ENCODE measurements around the gene PIP5K1C. TPM values are rescaled to one million over a fixed set of nuclear protein-coding genes. Genes with fewer than 3 reads are reported as not detected.

Gene PIP5K1C
- total RNA-seq, 2 experiments from 2014 or later: 12.9 to 14.8 TPM

GRCh38 chr19:3707868-3708206, 7.6 kb upstream of the PIP5K1C start:
- peaks cover under 1% of the 10 kb centered on the region for H3K4me1 Mint-ChIP-seq
- DNase-seq: no peak
- H3K27ac Mint-ChIP-seq: no peak overlapping the region
- H3K36me3 Mint-ChIP-seq: no peaks in the 10 kb centered on the region
- no peak overlapping the region for H3K4me3 Mint-ChIP-seq
- H3K9me3 Mint-ChIP-seq: no peaks in the 10 kb centered on the region
- H3K27me3 Mint-ChIP-seq: peaks cover 27% of the 10 kb centered on the region

- Mint-ChIP-seq H3K4me1 (peaks cover 13% of the 10 kb centered on the region), H3K36me3 (no peaks in the 10 kb centered on the region), H3K9me3 (no peaks in the 10 kb centered on the region), H3K27ac (no peak overlapping the region), H3K4me3 (no peak overlapping the region), H3K27me3 (peaks cover 11% of the 10 kb centered on the region)
- DNase-seq: no peak
Measured at GRCh38 chr19:3701200-3701599, 932 bp upstream of the PIP5K1C start.

DNA sequence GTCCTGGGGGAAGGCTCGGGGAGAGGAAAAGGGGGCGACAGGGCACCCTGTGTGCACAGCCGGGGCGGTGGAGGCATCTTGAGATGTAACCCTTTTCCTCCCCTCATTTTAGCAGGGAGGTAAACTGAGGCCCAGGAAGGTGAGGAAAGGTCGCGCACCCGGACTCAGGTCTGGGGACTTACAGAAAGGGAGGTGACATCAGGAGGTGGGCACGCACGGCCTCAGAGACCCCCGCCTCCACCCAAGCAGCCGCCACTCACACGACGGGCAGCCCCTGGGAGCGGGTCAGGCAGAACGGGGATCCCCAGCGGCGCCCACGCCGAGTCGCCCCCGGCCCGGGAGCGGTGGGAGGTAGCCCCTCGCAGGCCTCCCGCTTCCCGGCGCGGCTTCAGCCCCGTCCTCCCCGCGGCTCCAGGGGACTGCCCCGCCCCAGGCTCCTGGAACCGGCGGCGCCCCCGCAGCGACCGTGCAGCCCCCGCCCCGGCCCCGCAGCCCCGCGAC, 477 bp downstream of the PIP5K1C start:
- Mint-ChIP-seq H3K27ac (peak overlapping the region; percentile 58), H3K27me3 (peaks cover 4% of the 10 kb centered on the region), H3K4me3 (peak overlapping the region; percentile 88), H3K4me1 (peaks cover 13% of the 10 kb centered on the region), H3K36me3 (no peaks in the 10 kb centered on the region), H3K9me3 (no peaks in the 10 kb centered on the region)
- DNase-seq: no peak

- H3K4me1 Mint-ChIP-seq: peaks cover 13% of the 10 kb centered on the region
- H3K36me3 Mint-ChIP-seq: no peaks in the 10 kb centered on the region
- peak overlapping the region; percentile 88 for H3K4me3 Mint-ChIP-seq
- peak; percentile 34 for DNase-seq
- peak overlapping the region; percentile 58 for H3K27ac Mint-ChIP-seq
- no peaks in the 10 kb centered on the region for H3K27me3 Mint-ChIP-seq
- H3K9me3 Mint-ChIP-seq: no peaks in the 10 kb centered on the region
Measured at GRCh38 chr19:3698974-3699740, 1.1 kb downstream of the PIP5K1C start.

GRCh38 chr19:3698386-3698950, 1.8 kb downstream of the PIP5K1C start:
- peak overlapping the region; percentile 40 for H3K4me3 Mint-ChIP-seq
- no peaks in the 10 kb centered on the region for H3K9me3 Mint-ChIP-seq
- peaks cover 13% of the 10 kb centered on the region for H3K4me1 Mint-ChIP-seq
- no peaks in the 10 kb centered on the region for H3K36me3 Mint-ChIP-seq
- H3K27ac Mint-ChIP-seq: peak overlapping the region; percentile 27
- DNase-seq: no peak
- no peaks in the 10 kb centered on the region for H3K27me3 Mint-ChIP-seq

DNA sequence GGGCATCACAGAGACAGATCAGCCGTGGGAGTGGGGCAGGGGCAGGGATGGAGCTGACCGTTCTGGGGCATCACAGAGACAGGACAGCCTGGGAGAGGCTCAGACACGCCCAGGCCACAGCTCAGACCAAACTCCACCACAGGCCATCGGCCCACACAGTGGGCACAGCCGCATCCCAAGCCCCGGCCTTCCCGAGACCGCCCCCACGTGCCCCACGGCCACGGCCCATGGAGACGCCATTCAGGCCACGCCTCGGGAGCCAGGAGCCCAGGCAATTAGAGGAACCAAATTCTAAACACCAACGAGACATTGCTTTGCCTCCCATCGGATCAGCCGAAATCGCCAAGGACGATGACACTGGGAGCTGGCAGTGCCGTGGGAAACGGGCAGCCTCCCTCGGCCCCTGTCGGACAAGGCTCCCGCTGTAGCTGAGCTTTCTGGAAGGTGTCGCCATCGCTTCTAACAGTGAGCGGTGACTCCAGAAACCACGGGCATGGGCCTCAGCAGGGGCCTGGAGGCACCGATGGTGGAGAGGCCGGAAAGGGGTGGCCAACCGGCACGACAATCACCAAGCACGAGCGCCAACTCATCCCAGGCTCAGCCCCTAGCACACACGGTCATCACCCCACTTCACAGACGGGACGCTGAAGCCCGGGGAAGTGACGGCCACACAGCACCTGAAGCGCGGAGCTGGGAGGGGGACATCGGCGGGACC, 2.4 kb downstream of the PIP5K1C start:
- H3K4me1 Mint-ChIP-seq: peaks cover 15% of the 10 kb centered on the region
- no peaks in the 10 kb centered on the region for H3K27me3 Mint-ChIP-seq
- no peak for DNase-seq
- no peaks in the 10 kb centered on the region for H3K9me3 Mint-ChIP-seq
- peak overlapping the region; percentile 40 for H3K4me3 Mint-ChIP-seq
- H3K36me3 Mint-ChIP-seq: peaks cover 2% of the 10 kb centered on the region
- H3K27ac Mint-ChIP-seq: no peak overlapping the region

DNA sequence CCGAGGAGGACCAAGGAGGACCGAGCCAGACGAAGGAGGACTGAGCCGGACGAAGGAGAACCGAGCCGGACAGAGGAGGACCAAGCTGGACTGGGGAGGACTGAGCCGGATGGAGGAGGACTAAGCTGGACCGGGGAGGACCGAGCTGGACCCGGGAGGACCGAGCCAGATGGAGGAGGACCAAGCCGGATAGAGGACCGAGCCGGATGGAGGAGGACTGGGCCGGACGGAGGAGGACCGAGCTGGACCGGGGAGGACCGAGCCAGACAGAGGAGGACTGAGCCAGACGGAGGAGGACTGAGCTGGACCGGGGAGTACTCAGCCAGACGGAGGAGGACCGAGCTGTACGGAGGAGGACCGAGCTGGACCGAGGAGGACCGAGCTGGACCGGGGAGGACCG, 3.2 kb downstream of the PIP5K1C start:
- Mint-ChIP-seq H3K4me1 (peaks cover 15% of the 10 kb centered on the region), H3K27me3 (no peaks in the 10 kb centered on the region), H3K36me3 (peaks cover 5% of the 10 kb centered on the region), H3K27ac (no peak overlapping the region), H3K9me3 (no peaks in the 10 kb centered on the region), H3K4me3 (no peak overlapping the region)
- DNase-seq: no peak

GRCh38 chr19:3696660-3696995, 3.6 kb downstream of the PIP5K1C start:
- Mint-ChIP-seq H3K4me1 (peaks cover 16% of the 10 kb centered on the region), H3K27me3 (no peaks in the 10 kb centered on the region), H3K36me3 (peaks cover 5% of the 10 kb centered on the region), H3K4me3 (no peak overlapping the region), H3K27ac (no peak overlapping the region), H3K9me3 (peaks cover under 1% of the 10 kb centered on the region)
- no peak for DNase-seq

DNA sequence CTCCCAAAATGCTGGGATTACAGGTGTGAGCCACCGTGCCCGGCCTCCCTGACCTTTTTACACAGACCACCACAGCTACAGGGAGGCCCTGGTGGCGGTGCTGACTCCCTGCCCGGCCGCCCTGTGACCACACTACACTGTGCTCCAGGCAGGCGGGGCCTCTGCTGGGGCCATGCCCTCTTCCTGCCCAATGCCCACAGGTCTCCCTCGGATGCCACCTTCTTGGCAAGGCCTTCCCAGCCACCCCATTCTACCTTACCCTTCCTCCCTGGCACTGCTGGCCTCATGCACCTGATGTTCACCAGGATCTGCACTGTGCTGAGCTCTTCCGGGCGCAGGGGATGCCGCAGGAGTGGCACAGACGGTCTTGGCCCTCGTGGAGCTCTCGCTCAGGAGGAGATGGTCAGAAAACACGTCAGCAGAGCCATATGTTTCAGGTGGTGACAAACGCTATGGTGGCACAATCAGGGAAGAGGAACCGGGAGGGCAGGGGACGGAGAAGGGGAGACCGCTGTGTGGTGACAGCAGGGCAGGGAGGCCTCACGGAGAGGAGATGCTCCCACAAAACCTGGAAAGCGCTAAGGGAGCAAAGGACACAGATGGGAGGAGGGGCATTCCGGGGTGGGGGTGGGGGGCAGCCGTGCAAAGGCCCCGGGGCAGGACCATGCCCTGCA, 4.1 kb downstream of the PIP5K1C start:
- Mint-ChIP-seq H3K4me1 (peaks cover 21% of the 10 kb centered on the region), H3K36me3 (peaks cover 10% of the 10 kb centered on the region), H3K27me3 (no peaks in the 10 kb centered on the region), H3K4me3 (no peak overlapping the region), H3K9me3 (peaks cover 3% of the 10 kb centered on the region), H3K27ac (no peak overlapping the region)
- no peak for DNase-seq

DNA sequence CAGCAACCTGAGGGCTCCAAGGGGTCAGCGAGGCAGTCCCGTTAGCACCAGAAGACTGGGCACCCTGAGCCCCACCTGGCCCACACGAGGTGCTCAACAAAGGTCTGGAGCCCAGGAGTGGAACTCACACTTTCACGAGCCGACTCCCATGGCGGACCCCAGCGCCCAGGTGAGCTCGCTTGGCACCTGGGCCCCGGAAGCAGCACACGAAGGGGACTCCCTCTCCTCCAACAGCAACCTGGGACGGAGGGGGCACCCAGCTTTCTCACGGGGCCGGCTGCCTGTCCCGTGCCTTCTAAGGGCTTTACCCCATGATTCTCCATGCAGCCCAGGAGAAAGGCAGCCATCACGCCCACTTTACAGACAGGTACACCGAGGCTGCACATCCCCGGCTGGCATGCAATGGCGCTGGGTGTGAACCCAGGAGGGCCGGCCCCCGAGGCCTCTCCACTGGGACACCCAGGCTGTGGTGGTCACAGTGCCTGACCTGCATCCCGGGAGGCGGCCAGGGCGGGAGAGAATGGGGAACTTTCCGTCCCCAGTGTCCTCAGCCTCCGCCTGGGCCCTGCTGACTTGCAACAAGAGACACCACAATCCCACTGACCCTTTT, 5.0 kb downstream of the PIP5K1C start:
- no peak for DNase-seq
- Mint-ChIP-seq H3K27ac (no peak overlapping the region), H3K9me3 (peaks cover 6% of the 10 kb centered on the region), H3K27me3 (no peaks in the 10 kb centered on the region), H3K36me3 (peaks cover 16% of the 10 kb centered on the region), H3K4me3 (no peak overlapping the region), H3K4me1 (peaks cover 25% of the 10 kb centered on the region)

DNA sequence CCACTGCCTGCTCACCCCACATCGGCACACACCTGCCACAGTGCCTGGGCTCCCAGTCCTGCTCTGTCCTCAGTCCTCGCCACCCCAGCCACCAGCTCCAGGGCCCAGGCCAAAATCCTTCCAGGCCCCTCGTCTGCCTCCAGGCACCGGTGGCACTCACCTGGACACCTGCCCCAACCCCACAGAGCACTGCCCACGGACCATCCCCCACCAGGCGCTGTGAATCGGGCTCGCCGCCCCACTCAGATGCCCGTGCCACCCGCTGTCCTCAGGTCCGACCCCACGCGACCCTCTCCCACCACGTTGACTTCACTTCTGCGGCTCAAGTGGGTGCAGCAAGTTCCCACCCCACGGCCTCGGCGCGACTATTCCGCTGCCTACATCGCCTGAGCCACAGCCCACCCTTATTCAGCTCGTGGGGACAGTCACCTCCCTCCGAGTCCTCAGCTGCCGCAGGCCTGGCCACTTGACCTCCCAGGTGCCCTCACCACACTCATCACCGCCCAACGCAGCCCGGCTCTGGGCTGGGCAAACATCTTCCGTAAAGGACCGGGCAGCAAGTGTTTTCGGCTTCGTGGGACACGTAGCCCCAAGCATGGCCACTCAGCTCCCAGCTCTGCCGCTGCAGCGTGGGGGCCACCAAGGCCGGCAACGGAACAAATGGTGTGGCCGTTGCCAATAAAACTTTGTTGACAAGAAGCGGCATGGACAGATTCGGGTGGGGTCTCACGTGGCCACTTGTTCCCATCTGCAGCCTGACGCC, 5.7 kb downstream of the PIP5K1C start:
- peaks cover 6% of the 10 kb centered on the region for H3K9me3 Mint-ChIP-seq
- H3K4me3 Mint-ChIP-seq: no peak overlapping the region
- no peak overlapping the region for H3K27ac Mint-ChIP-seq
- H3K4me1 Mint-ChIP-seq: peaks cover 30% of the 10 kb centered on the region
- H3K36me3 Mint-ChIP-seq: peaks cover 21% of the 10 kb centered on the region
- no peak for DNase-seq
- H3K27me3 Mint-ChIP-seq: no peaks in the 10 kb centered on the region

DNA sequence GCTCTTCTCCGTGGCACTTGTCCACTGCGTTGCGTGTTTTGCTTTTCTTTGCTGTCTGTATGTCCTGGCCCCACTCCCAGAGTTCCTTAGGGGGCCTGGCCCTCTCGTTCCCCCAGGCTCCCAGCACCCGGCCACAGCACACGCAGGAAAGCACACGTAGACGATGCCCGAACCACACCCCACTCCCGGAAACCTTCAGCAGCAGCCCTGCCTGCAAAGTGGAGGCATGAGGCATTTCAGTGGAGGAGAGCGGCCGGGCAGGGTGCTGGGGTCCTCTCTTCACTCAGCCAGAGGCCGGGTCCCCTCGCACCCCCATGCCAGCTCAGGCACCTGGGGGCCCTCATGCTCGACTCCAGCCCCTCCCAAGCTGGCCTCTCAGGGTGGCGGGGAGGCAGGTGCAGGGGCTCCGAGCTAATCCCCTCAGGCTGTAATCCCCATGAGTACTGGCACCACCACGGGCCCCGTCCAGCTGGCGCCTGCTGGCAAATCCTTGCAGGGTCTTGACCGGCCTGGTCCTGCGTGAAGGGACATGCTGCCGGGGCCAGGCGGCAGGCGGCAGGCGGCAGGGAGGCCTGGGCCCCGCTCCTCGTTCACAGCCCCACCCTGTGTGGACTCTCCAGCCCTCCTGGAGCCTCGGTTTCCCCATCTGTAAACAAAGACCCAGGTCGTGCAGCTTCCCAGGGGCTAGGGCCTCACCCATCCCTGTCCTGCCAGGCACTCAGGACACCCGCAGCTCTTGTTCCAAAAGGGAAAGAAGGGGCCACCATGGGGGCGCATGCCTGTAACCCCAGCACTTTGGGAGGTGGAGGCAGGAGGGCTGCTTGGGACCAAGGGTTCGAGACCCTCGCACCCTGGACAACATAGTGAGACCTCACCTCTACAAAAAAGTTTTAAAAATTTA, 7.0 kb downstream of the PIP5K1C start:
- no peaks in the 10 kb centered on the region for H3K27me3 Mint-ChIP-seq
- H3K36me3 Mint-ChIP-seq: peaks cover 25% of the 10 kb centered on the region
- H3K9me3 Mint-ChIP-seq: peaks cover 6% of the 10 kb centered on the region
- peaks cover 31% of the 10 kb centered on the region for H3K4me1 Mint-ChIP-seq
- H3K27ac Mint-ChIP-seq: no peak overlapping the region
- no peak for DNase-seq
- no peak overlapping the region for H3K4me3 Mint-ChIP-seq

GRCh38 chr19:3692141-3693024, 7.9 kb downstream of the PIP5K1C start:
- Mint-ChIP-seq H3K36me3 (peaks cover 25% of the 10 kb centered on the region), H3K4me1 (peaks cover 30% of the 10 kb centered on the region), H3K4me3 (no peak overlapping the region), H3K27ac (no peak overlapping the region), H3K9me3 (peaks cover 6% of the 10 kb centered on the region), H3K27me3 (no peaks in the 10 kb centered on the region)
- peak; percentile 41 for DNase-seq
